Measurements from ENCODE around the gene NGEF. TPM values are rescaled to one million over a fixed set of nuclear protein-coding genes. Genes with fewer than 3 reads are reported as not detected.

The NGEF gene
- total RNA-seq, 2 donors from 2014 or later, result 0.81 to 3.6 TPM

DNA sequence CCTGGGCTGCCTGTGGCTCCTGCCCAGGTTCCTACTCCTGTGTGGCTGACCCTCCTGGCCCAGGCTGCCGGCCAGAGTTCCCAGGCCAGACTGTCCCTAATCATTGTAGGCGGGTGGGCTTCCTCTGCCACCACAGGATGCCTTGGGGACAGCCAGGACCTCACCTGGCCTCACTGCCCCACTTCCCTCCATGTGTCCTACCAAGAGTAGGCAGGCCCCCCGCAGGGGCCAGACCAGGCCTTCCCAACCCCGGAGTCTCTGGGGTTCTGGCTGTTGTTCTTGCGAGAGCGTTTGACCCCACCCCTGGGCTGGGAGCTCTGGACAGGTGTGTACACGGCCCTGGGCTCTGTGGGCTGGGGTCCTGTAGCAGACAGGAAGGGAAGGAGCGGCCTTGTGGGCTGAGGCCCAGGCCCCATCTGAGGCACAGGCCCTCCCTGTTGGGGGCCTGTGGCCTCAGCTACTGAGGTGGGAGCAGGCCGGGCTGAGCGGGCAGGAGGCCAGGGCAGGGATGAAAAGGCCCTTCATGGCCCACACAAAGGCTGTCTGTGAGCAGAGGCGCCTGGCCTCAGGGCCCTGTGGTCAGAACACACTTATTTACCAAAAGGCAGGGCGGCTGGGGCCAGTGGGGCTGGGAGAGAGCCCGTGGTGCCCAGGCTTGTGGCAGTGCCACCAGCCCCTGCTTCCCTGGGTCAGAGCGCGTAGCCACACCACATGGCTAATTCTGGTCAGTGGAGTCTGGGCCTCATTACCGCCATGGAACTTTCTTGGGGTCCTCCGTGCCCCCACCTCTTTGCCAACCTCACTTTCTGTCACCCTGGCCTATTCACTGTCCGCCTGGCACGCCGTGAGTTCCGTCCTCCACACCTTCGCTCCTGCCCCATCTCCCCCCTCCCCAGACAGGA is 141.0 kb downstream of the NGEF start:
- Histone ChIP-seq H3K27me3 (replicated peaks; ENCODE audit: insufficient read depth) (no peaks in the 10 kb centered on the region), H3K27ac (no peak overlapping the region), H3K4me3 (no peak overlapping the region), H3K9me3 (no peaks in the 10 kb centered on the region), H3K4me1 (ENCODE audit: control insufficient read depth in 1 of 2, low read depth in 2 of 2) (peaks cover 3 to 11% of the 10 kb centered on the region in 2 donors), H3K36me3 (no peaks in the 10 kb centered on the region)
- DNase-seq (ENCODE audit: low spot score) (no peak), ATAC-seq (ENCODE audit: insufficient number of reproducible peaks, low FRiP score, low read depth) (no peak)
- TF ChIP-seq, protein P1, sequence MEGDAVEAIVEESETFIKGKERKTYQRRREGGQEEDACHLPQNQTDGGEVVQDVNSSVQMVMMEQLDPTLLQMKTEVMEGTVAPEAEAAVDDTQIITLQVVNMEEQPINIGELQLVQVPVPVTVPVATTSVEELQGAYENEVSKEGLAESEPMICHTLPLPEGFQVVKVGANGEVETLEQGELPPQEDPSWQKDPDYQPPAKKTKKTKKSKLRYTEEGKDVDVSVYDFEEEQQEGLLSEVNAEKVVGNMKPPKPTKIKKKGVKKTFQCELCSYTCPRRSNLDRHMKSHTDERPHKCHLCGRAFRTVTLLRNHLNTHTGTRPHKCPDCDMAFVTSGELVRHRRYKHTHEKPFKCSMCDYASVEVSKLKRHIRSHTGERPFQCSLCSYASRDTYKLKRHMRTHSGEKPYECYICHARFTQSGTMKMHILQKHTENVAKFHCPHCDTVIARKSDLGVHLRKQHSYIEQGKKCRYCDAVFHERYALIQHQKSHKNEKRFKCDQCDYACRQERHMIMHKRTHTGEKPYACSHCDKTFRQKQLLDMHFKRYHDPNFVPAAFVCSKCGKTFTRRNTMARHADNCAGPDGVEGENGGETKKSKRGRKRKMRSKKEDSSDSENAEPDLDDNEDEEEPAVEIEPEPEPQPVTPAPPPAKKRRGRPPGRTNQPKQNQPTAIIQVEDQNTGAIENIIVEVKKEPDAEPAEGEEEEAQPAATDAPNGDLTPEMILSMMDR (IDR thresholded peaks at IDR 0.05), result no peak

DNA sequence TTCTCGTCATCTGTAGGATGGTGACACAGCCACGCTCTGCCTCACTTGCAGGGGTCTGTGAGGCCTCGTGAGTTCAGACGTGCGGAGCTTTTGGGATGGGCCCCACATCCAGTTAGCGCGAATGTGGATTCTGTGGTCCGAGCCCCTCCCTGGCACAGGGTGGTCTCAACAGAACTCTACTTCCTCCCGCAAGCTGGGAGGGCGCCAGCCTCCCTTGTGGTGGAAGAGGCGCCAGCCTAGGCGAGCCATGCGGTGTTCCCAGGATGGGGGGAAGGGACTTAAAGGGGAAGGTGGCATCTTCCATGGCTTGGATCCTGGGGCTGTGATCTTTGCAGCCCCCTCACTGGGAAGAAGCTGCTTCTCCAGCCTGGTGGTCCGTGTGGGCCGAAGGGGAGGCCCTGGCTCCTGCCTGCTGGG is 141.6 kb downstream of the NGEF start:
- H3K4me3 ChIP-seq, result no peak overlapping the region
- no peaks in the 10 kb centered on the region for H3K9me3 ChIP-seq
- no peaks in the 10 kb centered on the region for H3K27me3 ChIP-seq (replicated peaks; ENCODE audit: insufficient read depth)
- no peaks in the 10 kb centered on the region for H3K36me3 ChIP-seq
- H3K4me1 ChIP-seq (ENCODE audit: control insufficient read depth in 1 of 2, low read depth in 2 of 2), result peaks cover 3 to 7% of the 10 kb centered on the region in 2 donors
- H3K27ac ChIP-seq, result no peak overlapping the region
- ATAC-seq (ENCODE audit: insufficient number of reproducible peaks, low FRiP score, low read depth) (no peak), DNase-seq (ENCODE audit: low spot score) (no peak)
- TF ChIP-seq, protein P1 (IDR thresholded peaks at IDR 0.05), result no peak

DNA sequence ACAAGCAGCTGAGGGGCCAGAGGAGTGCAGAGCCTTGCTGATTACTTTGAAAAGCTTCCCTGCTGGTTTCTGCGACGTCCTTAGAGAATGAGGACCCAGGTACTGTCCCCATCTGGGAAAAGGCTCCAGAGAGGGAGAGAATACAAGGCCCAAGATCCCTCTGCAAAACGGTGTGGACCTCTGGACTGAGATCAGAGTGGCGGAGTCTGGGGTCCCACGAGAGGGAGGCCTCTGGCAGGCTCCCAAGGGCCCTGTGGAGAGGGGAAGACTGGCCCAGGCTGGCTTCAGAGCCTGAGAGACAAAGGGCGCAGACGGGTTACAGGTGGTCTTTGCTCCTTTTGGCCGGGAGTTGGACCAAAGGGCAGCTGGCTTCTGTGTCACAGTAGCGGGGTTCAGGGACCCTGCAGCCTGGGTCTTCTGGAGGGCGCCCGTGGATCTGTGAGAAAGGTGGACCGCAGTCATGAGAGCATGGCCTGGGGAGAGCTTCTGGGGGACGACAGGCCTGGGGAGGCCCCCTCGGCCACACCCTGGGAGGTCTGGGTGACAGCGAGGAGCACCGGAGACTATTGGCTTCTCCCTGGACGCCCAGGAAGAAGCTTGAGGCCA is 142.2 kb downstream of the NGEF start:
- H3K4me3 ChIP-seq, result no peak overlapping the region
- H3K4me1 ChIP-seq (ENCODE audit: control insufficient read depth in 1 of 2, low read depth in 2 of 2), result peaks cover 3 to 6% of the 10 kb centered on the region in 2 donors
- TF ChIP-seq, protein P1 (IDR thresholded peaks at IDR 0.05), result no peak
- DNase-seq (ENCODE audit: low spot score) (no peak), ATAC-seq (ENCODE audit: insufficient number of reproducible peaks, low FRiP score, low read depth) (no peak)
- no peaks in the 10 kb centered on the region for H3K9me3 ChIP-seq
- no peaks in the 10 kb centered on the region for H3K36me3 ChIP-seq
- H3K27me3 ChIP-seq (replicated peaks; ENCODE audit: insufficient read depth), result no peaks in the 10 kb centered on the region
- H3K27ac ChIP-seq, result no peak overlapping the region

DNA sequence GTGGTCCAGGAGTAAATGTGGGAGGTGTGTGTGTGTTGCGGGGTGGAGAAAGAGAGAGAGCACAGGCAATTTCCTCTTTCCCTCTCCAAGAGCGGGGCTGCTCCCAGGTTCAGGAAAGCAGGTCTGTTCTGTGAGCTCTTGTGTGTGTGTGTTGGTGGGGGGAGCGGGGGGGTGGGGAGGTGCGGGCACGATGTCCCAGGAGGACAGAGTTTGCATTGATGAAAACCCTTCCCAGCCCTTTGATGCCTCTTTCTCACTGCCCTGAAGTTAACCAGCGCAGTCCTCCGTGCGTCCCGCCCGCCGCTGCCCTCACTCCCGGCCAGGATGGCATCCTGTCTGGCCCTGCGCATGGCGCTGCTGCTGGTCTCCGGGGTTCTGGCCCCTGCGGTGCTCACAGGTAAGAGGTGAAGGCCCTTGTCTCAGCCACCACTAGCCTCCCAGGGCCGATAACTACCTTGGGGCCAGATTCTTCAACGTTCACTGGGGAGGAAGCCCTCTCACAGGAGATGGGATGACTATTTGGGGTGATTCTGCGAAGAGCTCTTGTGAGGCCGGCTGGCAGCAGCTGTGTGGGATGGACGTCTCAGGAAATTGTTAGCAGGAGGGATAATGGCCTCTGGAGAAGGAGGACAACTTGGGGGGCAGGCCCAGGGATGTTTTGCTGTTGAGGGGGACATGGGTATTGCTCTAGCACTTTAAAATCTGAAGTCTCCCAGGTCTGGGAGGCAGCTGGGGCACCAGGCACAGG is 142.9 kb downstream of the NGEF start, which contains the start of gene SNORC:
Gene SNORC, plus strand, starts transcription at position 247 of the 748 bp plus-strand sequence. Its CDS starts 78 bp downstream, at position 325.
- Histone ChIP-seq H3K9me3 (no peaks in the 10 kb centered on the region), H3K27ac (no peak within 1 kb of the TSS), H3K4me3 (no peak within 1 kb of the TSS), H3K4me1 (ENCODE audit: control insufficient read depth in 1 of 2, low read depth in 2 of 2) (no peaks in the 10 kb centered on the region), H3K36me3 (no peaks in the 10 kb centered on the region), H3K27me3 (replicated peaks; ENCODE audit: insufficient read depth) (no peaks in the 10 kb centered on the region)
- TF ChIP-seq, protein P1 (IDR thresholded peaks at IDR 0.05), result no peak
- ATAC-seq (ENCODE audit: insufficient number of reproducible peaks, low FRiP score, low read depth), result no peak
- no peak for DNase-seq (ENCODE audit: low spot score)

Measured in thoracic aorta (tissue), 2 donors.